WTC11 (cell line): Measurements from ENCODE around the gene PRPH. TPM values are rescaled to one million over a fixed set of nuclear protein-coding genes. Genes with fewer than 3 reads are reported as not detected.

Source experiments
- ATAC-seq: fragments of 200-7000 bp; cut with Tn5 transposase; 2 replicates; pipeline ENCODE4 v1.10.0; 2021; ENCODE audit warnings: mild to moderate bottlenecking, moderate library complexity
- CTCF ChIA-PET: fragments of 300-600 bp; sonication (Branson Sonifier 250); formaldehyde crosslinking; loops from one replicate; lab custom pipeline; 2021; ENCODE audit warnings: antibody characterized with exemption; lab: Charles Lee
- POLR2A ChIA-PET: fragments of 350-600 bp; sonication (Branson Sonifier 250); formaldehyde crosslinking; loops from one replicate; lab custom pipeline; 2021; ENCODE audit warnings: antibody characterized with exemption; lab: Charles Lee
- DNase-seq: peaks from one replicate; pipeline ENCODE4 v3.0.0; 2021; ENCODE audit warnings: low spot score
- H3K27ac Mint-ChIP-seq: 2 replicates; pipeline ENCODE4 v1.8.0; 2021; ENCODE audit warnings: mixed read lengths
- H3K27me3 Mint-ChIP-seq: 2 replicates; pipeline ENCODE4 v1.8.0; 2021; ENCODE audit warnings: low read depth, mild to moderate bottlenecking, moderate library complexity, mixed read lengths
- H3K36me3 Mint-ChIP-seq: 2 replicates; pipeline ENCODE4 v1.8.0; 2021; ENCODE audit warnings: mixed read lengths
- H3K4me1 Mint-ChIP-seq: 2 replicates; pipeline ENCODE4 v1.8.0; 2022; ENCODE audit warnings: mixed read lengths
- H3K4me3 Mint-ChIP-seq: 2 replicates; pipeline ENCODE4 v1.8.0; 2021; ENCODE audit warnings: mild to moderate bottlenecking, moderate library complexity, mixed read lengths
- H3K9me3 Mint-ChIP-seq: 2 replicates; pipeline ENCODE4 v1.8.0; 2021; ENCODE audit warnings: mixed read lengths
- AFF4 ChIP-seq: sonication (generic); formaldehyde crosslinking; IDR thresholded peaks from 2 replicates; pipeline ENCODE4 v1.8.1; 2023; ENCODE audit warnings: mild to moderate bottlenecking, missing genetic modification reagents, borderline replicate concordance
- ATF1 ChIP-seq: sonication (generic); formaldehyde crosslinking; IDR thresholded peaks from 2 replicates; pipeline ENCODE4 v1.8.1; 2023; ENCODE audit warnings: mild to moderate bottlenecking, moderate library complexity, missing genetic modification reagents
- ATF3 ChIP-seq: sonication (generic); formaldehyde crosslinking; conservative IDR thresholded peaks from 2 replicates; pipeline ENCODE4 v1.8.1; 2022; ENCODE audit warnings: mild to moderate bottlenecking, missing genetic modification reagents
- CREB1 ChIP-seq: sonication (generic); formaldehyde crosslinking; IDR thresholded peaks from 2 replicates; pipeline ENCODE4 v1.8.0; 2023; ENCODE audit warnings: mild to moderate bottlenecking, missing genetic modification reagents
- CREM ChIP-seq: sonication (generic); formaldehyde crosslinking; IDR thresholded peaks from 2 replicates; pipeline ENCODE4 v1.8.1; 2022; ENCODE audit warnings: mild to moderate bottlenecking, missing genetic modification reagents, moderate library complexity
- ELF4 ChIP-seq: sonication (generic); formaldehyde crosslinking; IDR thresholded peaks from 2 replicates; pipeline ENCODE4 v1.8.1; 2022; ENCODE audit warnings: low read depth, mild to moderate bottlenecking, moderate library complexity, missing genetic modification reagents
- ESRRA ChIP-seq: sonication (generic); formaldehyde crosslinking; IDR thresholded peaks from 2 replicates; pipeline ENCODE4 v1.8.1; 2022; ENCODE audit warnings: mild to moderate bottlenecking, missing genetic modification reagents, borderline replicate concordance
- FOXJ3 ChIP-seq: sonication (generic); formaldehyde crosslinking; IDR thresholded peaks from 2 replicates; pipeline ENCODE4 v1.9.0; 2021; ENCODE audit warnings: missing genetic modification reagents, mild to moderate bottlenecking, borderline replicate concordance
- IRF2 ChIP-seq: sonication (generic); formaldehyde crosslinking; IDR thresholded peaks from 2 replicates; pipeline ENCODE4 v1.8.0; 2022; ENCODE audit warnings: low read depth, missing genetic modification reagents, borderline replicate concordance
- KAT7 ChIP-seq: sonication (generic); formaldehyde crosslinking; IDR thresholded peaks from 2 replicates; pipeline ENCODE4 v1.8.1; 2023; ENCODE audit warnings: missing genetic modification reagents, mild to moderate bottlenecking, borderline replicate concordance
- MAX ChIP-seq: sonication (generic); formaldehyde crosslinking; IDR thresholded peaks from 2 replicates; pipeline ENCODE4 v1.8.0; 2022; ENCODE audit warnings: mild to moderate bottlenecking, missing genetic modification reagents
- NFATC4 ChIP-seq: fragments of 250-450 bp; sonication (Bioruptor Pico); IDR thresholded peaks from 2 replicates; pipeline ENCODE4 v1.9.0; 2021; ENCODE audit warnings: mild to moderate bottlenecking
- NFYB ChIP-seq: sonication (generic); formaldehyde crosslinking; conservative IDR thresholded peaks from 2 replicates; pipeline ENCODE4 v1.8.0; 2022; ENCODE audit warnings: low read depth, missing genetic modification reagents
- NR2C2 ChIP-seq: sonication (generic); formaldehyde crosslinking; IDR thresholded peaks from 2 replicates; pipeline ENCODE4 v1.8.0; 2022; ENCODE audit warnings: mild to moderate bottlenecking, missing genetic modification reagents
- SP1 ChIP-seq: sonication (generic); formaldehyde crosslinking; conservative IDR thresholded peaks from 2 replicates; pipeline ENCODE4 v1.8.1; 2022; ENCODE audit warnings: missing genetic modification reagents
- TEAD1 ChIP-seq: sonication (generic); formaldehyde crosslinking; IDR thresholded peaks from 2 replicates; pipeline ENCODE4 v1.8.0; 2022; ENCODE audit warnings: mild to moderate bottlenecking, missing genetic modification reagents
- TP53 ChIP-seq: sonication (generic); formaldehyde crosslinking; IDR thresholded peaks from 2 replicates; pipeline ENCODE4 v1.8.1; 2023; ENCODE audit warnings: mild to moderate bottlenecking, missing genetic modification reagents
- ZMAT4 ChIP-seq: fragments of 250-450 bp; sonication (Bioruptor Pico); IDR thresholded peaks from 2 replicates; pipeline ENCODE4 v1.9.0; 2021; ENCODE audit warnings: mild to moderate bottlenecking
- ZNF232 ChIP-seq: sonication (generic); formaldehyde crosslinking; IDR thresholded peaks from 2 replicates; pipeline ENCODE4 v1.8.0; 2022; ENCODE audit warnings: mild to moderate bottlenecking, missing genetic modification reagents
- ZNF423 ChIP-seq: fragments of 250-450 bp; sonication (Bioruptor Pico); IDR thresholded peaks from 2 replicates; pipeline ENCODE4 v2.1.2; 2022; ENCODE audit warnings: mild to moderate bottlenecking, moderate library complexity
- total RNA-seq: library from RNA; stranded (reverse); gene quantifications from 3 replicates; pipeline ENCODE4 v1.2.3, GENCODE V29; 2021
- TF ChIP-seq, protein P1 (sequence below): fragments of 250-450 bp; sonication (Bioruptor Pico); IDR thresholded peaks from 2 replicates; pipeline ENCODE4 v1.9.0; 2021; ENCODE audit warnings: moderate library complexity, mild to moderate bottlenecking, inconsistent platforms, borderline replicate concordance
- TF ChIP-seq, protein P2 (sequence below): sonication (generic); formaldehyde crosslinking; IDR thresholded peaks from 2 replicates; pipeline ENCODE4 v1.8.1; 2023; ENCODE audit warnings: mild to moderate bottlenecking, missing genetic modification reagents
- TF ChIP-seq, protein P3 (sequence below): sonication (generic); formaldehyde crosslinking; IDR thresholded peaks from 2 replicates; pipeline ENCODE4 v1.8.0; 2022; ENCODE audit warnings: missing genetic modification reagents
- TF ChIP-seq, protein P4 (sequence below): sonication (generic); formaldehyde crosslinking; IDR thresholded peaks from 2 replicates; pipeline ENCODE4 v1.8.0; 2022; ENCODE audit warnings: mild to moderate bottlenecking, missing genetic modification reagents

PRPH gene
- total RNA-seq, 1 experiment from 2014 or later: 2.4 TPM

GRCh38 chr12:49322708-49323523, 28.0 kb downstream of the PRPH start, which contains the start of gene TROAP:
Gene TROAP, plus strand, starts transcription at chr12:49323255. Its CDS starts 354 bp downstream, at chr12:49323609.
- POLR2A ChIA-PET: interaction anchor here (0.9 to 2.0 kb wide), 9 partner anchors 9 to 85 kb away, joined by 3 to 19 read pairs (median 3); partner anchors contain the start of genes PRPH and SPATS2
- Mint-ChIP-seq H3K9me3 (no peaks in the 10 kb centered on the region), H3K4me3 (peak within 1 kb of the TSS; percentile 99), H3K27me3 (peaks cover 15% of the 10 kb centered on the region), H3K27ac (peak within 1 kb of the TSS; percentile 91), H3K4me1 (peaks cover 15% of the 10 kb centered on the region), H3K36me3 (peaks cover 16% of the 10 kb centered on the region)
- ATAC-seq: peak; percentile 99
- peak; percentile 99 for DNase-seq
- CTCF ChIA-PET: interaction anchor here (0.5 to 4.8 kb wide), 24 partner anchors 9 to 644 kb away, joined by 3 to 77 read pairs (median 4); partner anchors contain the start of genes C1QL4, DNAJC22, PRPH and SPATS2
- TF ChIP-seq NFYB (CRISPR knock-in tag) (peak; percentile 90), MAX (CRISPR knock-in tag) (0 out of 2 replicates have a peak, but pooled peaks have one; percentile 31), CREB1 (CRISPR knock-in tag) (no peak), ZNF423 (no peak), ATF3 (CRISPR knock-in tag) (no peak), NR2C2 (CRISPR knock-in tag) (no peak), TP53 (CRISPR knock-in tag) (no peak), IRF2 (no peak), ELF4 (CRISPR knock-in tag) (no peak), CREM (no peak), TEAD1 (CRISPR knock-in tag) (no peak), ZNF232 (0 out of 2 replicates have a peak, but pooled peaks have one; percentile 40), KAT7 (CRISPR knock-in tag) (0 out of 2 replicates have a peak, but pooled peaks have one; percentile 50), ESRRA (0 out of 2 replicates have a peak, but pooled peaks have one; percentile 47), AFF4 (CRISPR knock-in tag) (no peak), FOXJ3 (CRISPR knock-in tag) (no peak), ZMAT4 (CRISPR knock-in tag) (no peak), NFATC4 (no peak), SP1 (CRISPR knock-in tag) (peak; percentile 90), ATF1 (CRISPR knock-in tag) (no peak)
- TF ChIP-seq, protein P1, sequence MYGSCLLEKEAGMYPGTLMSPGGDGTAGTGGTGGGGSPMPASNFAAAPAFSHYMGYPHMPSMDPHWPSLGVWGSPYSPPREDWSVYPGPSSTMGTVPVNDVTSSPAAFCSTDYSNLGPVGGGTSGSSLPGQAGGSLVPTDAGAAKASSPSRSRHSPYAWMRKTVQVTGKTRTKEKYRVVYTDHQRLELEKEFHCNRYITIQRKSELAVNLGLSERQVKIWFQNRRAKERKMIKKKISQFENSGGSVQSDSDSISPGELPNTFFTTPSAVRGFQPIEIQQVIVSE (CRISPR knock-in tag): no peak
- TF ChIP-seq, protein P2, sequence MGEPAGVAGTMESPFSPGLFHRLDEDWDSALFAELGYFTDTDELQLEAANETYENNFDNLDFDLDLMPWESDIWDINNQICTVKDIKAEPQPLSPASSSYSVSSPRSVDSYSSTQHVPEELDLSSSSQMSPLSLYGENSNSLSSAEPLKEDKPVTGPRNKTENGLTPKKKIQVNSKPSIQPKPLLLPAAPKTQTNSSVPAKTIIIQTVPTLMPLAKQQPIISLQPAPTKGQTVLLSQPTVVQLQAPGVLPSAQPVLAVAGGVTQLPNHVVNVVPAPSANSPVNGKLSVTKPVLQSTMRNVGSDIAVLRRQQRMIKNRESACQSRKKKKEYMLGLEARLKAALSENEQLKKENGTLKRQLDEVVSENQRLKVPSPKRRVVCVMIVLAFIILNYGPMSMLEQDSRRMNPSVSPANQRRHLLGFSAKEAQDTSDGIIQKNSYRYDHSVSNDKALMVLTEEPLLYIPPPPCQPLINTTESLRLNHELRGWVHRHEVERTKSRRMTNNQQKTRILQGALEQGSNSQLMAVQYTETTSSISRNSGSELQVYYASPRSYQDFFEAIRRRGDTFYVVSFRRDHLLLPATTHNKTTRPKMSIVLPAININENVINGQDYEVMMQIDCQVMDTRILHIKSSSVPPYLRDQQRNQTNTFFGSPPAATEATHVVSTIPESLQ: no peak
- TF ChIP-seq, protein P3, sequence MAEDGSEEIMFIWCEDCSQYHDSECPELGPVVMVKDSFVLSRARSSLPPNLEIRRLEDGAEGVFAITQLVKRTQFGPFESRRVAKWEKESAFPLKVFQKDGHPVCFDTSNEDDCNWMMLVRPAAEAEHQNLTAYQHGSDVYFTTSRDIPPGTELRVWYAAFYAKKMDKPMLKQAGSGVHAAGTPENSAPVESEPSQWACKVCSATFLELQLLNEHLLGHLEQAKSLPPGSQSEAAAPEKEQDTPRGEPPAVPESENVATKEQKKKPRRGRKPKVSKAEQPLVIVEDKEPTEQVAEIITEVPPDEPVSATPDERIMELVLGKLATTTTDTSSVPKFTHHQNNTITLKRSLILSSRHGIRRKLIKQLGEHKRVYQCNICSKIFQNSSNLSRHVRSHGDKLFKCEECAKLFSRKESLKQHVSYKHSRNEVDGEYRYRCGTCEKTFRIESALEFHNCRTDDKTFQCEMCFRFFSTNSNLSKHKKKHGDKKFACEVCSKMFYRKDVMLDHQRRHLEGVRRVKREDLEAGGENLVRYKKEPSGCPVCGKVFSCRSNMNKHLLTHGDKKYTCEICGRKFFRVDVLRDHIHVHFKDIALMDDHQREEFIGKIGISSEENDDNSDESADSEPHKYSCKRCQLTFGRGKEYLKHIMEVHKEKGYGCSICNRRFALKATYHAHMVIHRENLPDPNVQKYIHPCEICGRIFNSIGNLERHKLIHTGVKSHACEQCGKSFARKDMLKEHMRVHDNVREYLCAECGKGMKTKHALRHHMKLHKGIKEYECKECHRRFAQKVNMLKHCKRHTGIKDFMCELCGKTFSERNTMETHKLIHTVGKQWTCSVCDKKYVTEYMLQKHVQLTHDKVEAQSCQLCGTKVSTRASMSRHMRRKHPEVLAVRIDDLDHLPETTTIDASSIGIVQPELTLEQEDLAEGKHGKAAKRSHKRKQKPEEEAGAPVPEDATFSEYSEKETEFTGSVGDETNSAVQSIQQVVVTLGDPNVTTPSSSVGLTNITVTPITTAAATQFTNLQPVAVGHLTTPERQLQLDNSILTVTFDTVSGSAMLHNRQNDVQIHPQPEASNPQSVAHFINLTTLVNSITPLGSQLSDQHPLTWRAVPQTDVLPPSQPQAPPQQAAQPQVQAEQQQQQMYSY (CRISPR knock-in tag): no peak
- TF ChIP-seq, protein P4, sequence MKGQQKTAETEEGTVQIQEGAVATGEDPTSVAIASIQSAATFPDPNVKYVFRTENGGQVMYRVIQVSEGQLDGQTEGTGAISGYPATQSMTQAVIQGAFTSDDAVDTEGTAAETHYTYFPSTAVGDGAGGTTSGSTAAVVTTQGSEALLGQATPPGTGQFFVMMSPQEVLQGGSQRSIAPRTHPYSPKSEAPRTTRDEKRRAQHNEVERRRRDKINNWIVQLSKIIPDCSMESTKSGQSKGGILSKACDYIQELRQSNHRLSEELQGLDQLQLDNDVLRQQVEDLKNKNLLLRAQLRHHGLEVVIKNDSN (CRISPR knock-in tag): no peak
